CD14-positive monocyte (primary cell): ENCODE measurements around the gene ZNF436. TPM values are rescaled to one million over a fixed set of nuclear protein-coding genes. Genes with fewer than 3 reads are reported as not detected.

Source experiments
- DNase-seq, 3 donors: peaks; one replicate each; pipeline ENCODE4 v3.0.0-alpha.2; 2011 to 2022
- H2AFZ ChIP-seq: 2 replicates; pipeline ENCODE4 v1.6.0; 2012; ENCODE audit warnings: mild to moderate bottlenecking, low read depth, low read length, inconsistent platforms; ENCODE audit not compliant: insufficient read depth, poor library complexity, severe bottlenecking
- H3K27ac ChIP-seq, 2 donors: 1 replicate in 1 of 2; 2 replicates in 1 of 2; pipeline ENCODE4 v1.5.1; 2012 to 2013; ENCODE audit warnings: low read length in 2 of 2, control low read depth in 1 of 2, inconsistent platforms in 1 of 2, low read depth in 1 of 2, mild to moderate bottlenecking in 1 of 2
- H3K27me3 ChIP-seq, 2 donors: one replicate each; pipeline versions ENCODE4 v1.6.0 to v1.6.1; 2011 to 2013; ENCODE audit warnings: low read length in 2 of 2; ENCODE audit not compliant: control insufficient read depth in 2 of 2, insufficient read depth in 2 of 2
- H3K36me3 ChIP-seq, 2 donors: replicated peaks in 1 of 2; 1 replicate in 1 of 2; 2 replicates in 1 of 2; pipeline versions ENCODE4 v1.5.1 to v1.6.1; 2012 to 2013; ENCODE audit warnings: low read length in 2 of 2, control low read depth in 1 of 2, inconsistent platforms in 1 of 2, mild to moderate bottlenecking in 1 of 2; ENCODE audit not compliant: insufficient read depth in 2 of 2, control insufficient read depth in 1 of 2
- H3K4me1 ChIP-seq, 2 donors: 1 replicate in 1 of 2; 2 replicates in 1 of 2; pipeline versions ENCODE4 v1.5.1 to v1.6.1; 2012 to 2013; ENCODE audit warnings: low read length in 2 of 2, control low read depth in 1 of 2, inconsistent platforms in 1 of 2, mild to moderate bottlenecking in 1 of 2, moderate library complexity in 1 of 2; ENCODE audit not compliant: insufficient read depth in 2 of 2, control insufficient read depth in 1 of 2
- H3K4me2 ChIP-seq: replicated peaks from 2 replicates; pipeline ENCODE3; 2012; ENCODE audit warnings: low read length, moderate library complexity, mild to moderate bottlenecking; ENCODE audit not compliant: poor library complexity, severe bottlenecking; ENCODE audit errors: extremely low read depth
- H3K4me3 ChIP-seq, 3 experiments: fragments of 200-600 bp in 1 of 3; sonication (generic) in 1 of 3; replicated peaks in 1 of 3; 1 replicate in 2 of 3; 2 replicates in 1 of 3; pipeline ENCODE4 v1.5.1; 2011 to 2013; ENCODE audit warnings: low read length in 3 of 3, mild to moderate bottlenecking in 3 of 3, control low read depth in 2 of 3, low read depth in 2 of 3, inconsistent platforms in 1 of 3, moderate library complexity in 1 of 3
- H3K79me2 ChIP-seq: 2 replicates; pipeline ENCODE4 v1.6.0; 2012; ENCODE audit warnings: mild to moderate bottlenecking, control low read depth, inconsistent platforms, low read length, moderate library complexity; ENCODE audit not compliant: insufficient read depth
- H3K9ac ChIP-seq: 2 replicates; pipeline ENCODE4 v1.6.0; 2017; ENCODE audit warnings: low read length, mild to moderate bottlenecking; ENCODE audit not compliant: insufficient read depth, poor library complexity, severe bottlenecking
- H3K9me3 ChIP-seq, 2 donors: replicated peaks in 1 of 2; 1 replicate in 1 of 2; 2 replicates in 1 of 2; pipeline versions ENCODE4 v1.5.1 to v1.6.1; 2012 to 2013; ENCODE audit warnings: low read length in 2 of 2, control low read depth in 1 of 2; ENCODE audit not compliant: control insufficient read depth in 1 of 2, insufficient read depth in 1 of 2
- H4K20me1 ChIP-seq: 2 replicates; pipeline ENCODE4 v1.6.0; 2012; ENCODE audit warnings: mild to moderate bottlenecking, low read length, control low read depth, moderate library complexity; ENCODE audit not compliant: insufficient read depth
- H3K27ac Mint-ChIP-seq, 7 donors: one replicate each; pipeline ENCODE4 v1.8.0; 2020; ENCODE audit warnings: mild to moderate bottlenecking in 7 of 7, mixed read lengths in 7 of 7, moderate library complexity in 6 of 7, inconsistent platforms in 2 of 7
- H3K27me3 Mint-ChIP-seq, 3 donors: one replicate each; pipeline ENCODE4 v1.8.0; 2021 to 2022; ENCODE audit warnings: low read depth in 3 of 3, mild to moderate bottlenecking in 3 of 3, mixed read lengths in 3 of 3, moderate library complexity in 3 of 3, inconsistent platforms in 1 of 3
- H3K36me3 Mint-ChIP-seq, 2 donors: one replicate each; pipeline ENCODE4 v1.8.0; 2020; ENCODE audit warnings: mixed read lengths in 2 of 2, inconsistent platforms in 1 of 2, mild to moderate bottlenecking in 1 of 2
- H3K4me1 Mint-ChIP-seq: one replicate; pipeline ENCODE4 v1.8.0; 2020; ENCODE audit warnings: mild to moderate bottlenecking, mixed read lengths
- H3K4me3 Mint-ChIP-seq, 2 donors: one replicate each; pipeline ENCODE4 v1.8.0; 2020; ENCODE audit warnings: mild to moderate bottlenecking in 2 of 2, mixed read lengths in 2 of 2, moderate library complexity in 1 of 2
- H3K9me3 Mint-ChIP-seq, 7 donors: one replicate each; pipeline ENCODE4 v1.8.0; 2020 to 2022; ENCODE audit warnings: mixed read lengths in 7 of 7, mild to moderate bottlenecking in 6 of 7, moderate library complexity in 6 of 7, inconsistent platforms in 2 of 7
- CTCF ChIP-seq: fragments of 200-600 bp; IDR thresholded peaks from one replicate; pipeline ENCODE4 v1.8.0; 2022; ENCODE audit warnings: antibody characterized with exemption, mild to moderate bottlenecking
- WGBS: methylation state at CpG from one replicate; pipeline ENCODE4 v1.1.5; 2013; ENCODE audit warnings: missing lambda C conversion rate; ENCODE audit not compliant: insufficient coverage; 5-methylcytosine and 5-hydroxymethylcytosine counted together
- intact Hi-C, 2 donors: fragments of 100-400 bp; cut with micrococcal nuclease; formaldehyde crosslinking; loops; one replicate each; pipeline versions ENCODE4 v1.15.0 to v1.15.1; 2023
- polyA plus RNA-seq, 3 donors: library from polyadenylated mRNA; depleted of rRNA in 1 of 3; unstranded in 2 of 3; stranded (reverse) in 1 of 3; fragments of 300-500 nt in 2 of 3; fragments of >200 nt in 1 of 3; fragmentation: Illumina TruSeq in 2 of 3; gene quantifications; 1 replicate in 2 of 3; 2 replicates in 1 of 3; pipeline ENCODE4 v1.2.3, GENCODE V29; 2012 to 2021

Gene ZNF436
- polyA plus RNA-seq, 3 donors: 1.4 to 2.4 (median 2.0) TPM

- Mint-ChIP-seq H3K4me1 (peaks cover 3% of the 10 kb centered on the region), H3K9me3 (peaks cover 35 to 56% (median 49%) of the 10 kb centered on the region in 7 donors), H3K36me3 (peaks cover 28 to 29% of the 10 kb centered on the region in 2 donors), H3K27me3 (peaks cover 0 to 4% (median 1%) of the 10 kb centered on the region in 3 donors), H3K4me3 (no peak overlapping the region), H3K27ac (no peak overlapping the region)
- no peak overlapping the region for H3K4me3 ChIP-seq
- H3K4me1 ChIP-seq: no peaks in the 10 kb centered on the region
- peaks cover 9 to 35% of the 10 kb centered on the region in 2 donors for H3K36me3 ChIP-seq
- H3K4me2 ChIP-seq: no peak overlapping the region
- no peak overlapping the region for H3K27ac ChIP-seq
- H3K9ac ChIP-seq: no peak overlapping the region
- no peaks in the 10 kb centered on the region for H3K79me2 ChIP-seq
- no peaks in the 10 kb centered on the region for H4K20me1 ChIP-seq
- TF ChIP-seq CTCF: no peak
- no peak overlapping the region for H2AFZ ChIP-seq
- H3K27me3 ChIP-seq: no peaks in the 10 kb centered on the region
- 93% methylated on average over 3 of the region's 3 CpGs for WGBS
- intact Hi-C loops: no loop called here
- peaks cover 37 to 51% of the 10 kb centered on the region in 2 donors for H3K9me3 ChIP-seq
- DNase-seq: no peak
Measured at GRCh38 chr1:23358310-23358875, 11.2 kb downstream of the ZNF436 start.

GRCh38 chr1:23357138-23357908 is 12.3 kb downstream of the ZNF436 start:
- Histone ChIP-seq H3K9me3 (peaks cover 27 to 40% of the 10 kb centered on the region in 2 donors), H3K79me2 (no peaks in the 10 kb centered on the region), H3K27me3 (no peaks in the 10 kb centered on the region), H3K27ac (no peak overlapping the region), H3K36me3 (peaks cover 2 to 24% of the 10 kb centered on the region in 2 donors), H2AFZ (no peak overlapping the region), H4K20me1 (no peaks in the 10 kb centered on the region), H3K9ac (no peak overlapping the region), H3K4me2 (no peak overlapping the region), H3K4me1 (no peaks in the 10 kb centered on the region), H3K4me3 (no peak overlapping the region)
- peaks cover 3% of the 10 kb centered on the region for H3K4me1 Mint-ChIP-seq
- no peak overlapping the region for H3K27ac Mint-ChIP-seq
- DNase-seq: no peak
- intact Hi-C loops: no loop called here
- H3K4me3 Mint-ChIP-seq: no peak overlapping the region
- peaks cover 26 to 45% (median 38%) of the 10 kb centered on the region in 7 donors for H3K9me3 Mint-ChIP-seq
- H3K27me3 Mint-ChIP-seq: peaks cover 0 to 4% (median 1%) of the 10 kb centered on the region in 3 donors
- WGBS: 90% methylated on average over 2 of the region's 3 CpGs
- H3K36me3 Mint-ChIP-seq: peaks cover 19 to 20% of the 10 kb centered on the region in 2 donors
- no peak for TF ChIP-seq CTCF
